Stimulated activated CD8-positive, alpha-beta memory T cell treated with anti-CD3 and anti-CD28 coated beads, Interleukin-15, amount 100 ng/mL, for 24 hours (primary cell): ENCODE data around the gene LRRC4C.
"Not testable (repeated sequence)": the region's sequence is repeated elsewhere in the genome, so short reads cannot be mapped to it uniquely, and the experiment has no call there.

Experiments used
- DNase-seq: peaks from one replicate; pipeline ENCODE4 v3.0.0-alpha.2; 2020; ENCODE audit warnings: low read depth

LRRC4C gene

DNA sequence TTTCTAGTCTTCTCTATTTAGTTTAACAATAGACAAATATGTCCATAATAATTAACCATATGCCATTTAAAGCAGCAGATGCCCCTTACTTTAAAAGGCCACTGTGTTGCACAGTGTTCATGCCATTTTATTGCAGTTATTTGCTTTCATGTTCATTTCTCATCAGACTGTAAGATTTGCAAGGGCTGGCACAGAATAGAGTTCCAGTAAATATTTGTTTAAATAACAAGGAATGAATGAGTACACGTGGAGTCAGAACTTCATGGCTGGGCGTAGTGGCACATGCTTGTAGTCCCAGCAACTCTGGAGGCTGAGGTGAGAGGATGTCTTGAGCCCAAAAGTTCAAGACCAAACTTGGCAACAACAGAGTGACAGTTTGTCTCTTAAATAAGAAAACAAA, 1228.6 kb downstream of the LRRC4C start:
- DNase-seq = no peak

- no peak for DNase-seq
Observed at GRCh38 chr11:40228662-40229061, 1230.8 kb downstream of the LRRC4C start.

DNA sequence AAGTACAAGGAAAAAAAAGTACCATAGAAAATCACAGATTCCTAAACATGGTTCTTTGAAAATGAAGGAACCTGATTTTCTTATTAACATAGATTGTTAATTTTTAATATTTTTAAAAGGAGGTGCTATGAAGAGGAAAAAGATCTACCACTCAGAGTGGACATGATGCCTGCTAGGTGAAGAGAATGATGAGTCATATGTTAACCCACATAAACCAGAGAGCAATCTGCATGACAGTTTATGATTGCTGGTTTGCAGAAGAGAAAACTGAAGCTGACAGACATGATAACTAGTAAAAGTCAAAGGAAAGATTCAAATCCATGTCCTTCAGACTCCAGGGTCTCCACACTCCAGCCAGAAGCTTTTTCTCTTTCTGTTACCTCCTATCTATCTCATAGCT, 1231.7 kb downstream of the LRRC4C start:
- DNase-seq = no peak

- no peak for DNase-seq
Observed at GRCh38 chr11:40226654-40227053, 1232.8 kb downstream of the LRRC4C start.

GRCh38 chr11:40223596-40224330, 1235.7 kb downstream of the LRRC4C start:
- no peak for DNase-seq

DNA sequence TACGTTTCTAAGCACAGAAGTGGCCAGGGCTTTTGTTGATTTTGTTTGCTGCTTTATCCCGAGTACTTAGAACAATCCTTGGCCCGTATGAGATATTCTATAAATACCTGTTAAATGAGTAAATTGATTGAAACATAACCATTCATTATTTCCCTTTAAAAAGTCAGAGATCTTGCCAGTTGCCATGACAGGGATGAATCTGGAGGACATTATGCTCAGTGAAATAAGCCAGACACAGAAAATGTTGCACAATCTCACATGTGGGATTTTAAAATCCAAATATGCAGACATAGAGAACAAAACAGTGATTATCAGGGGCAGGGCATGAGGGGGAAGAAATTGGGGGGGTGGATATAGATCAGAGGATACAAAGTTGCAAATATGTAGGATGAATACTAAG, 1240.1 kb downstream of the LRRC4C start:
- no peak for DNase-seq

- DNase-seq = no peak
Observed at GRCh38 chr11:40215556-40215955, 1243.9 kb downstream of the LRRC4C start.

DNA sequence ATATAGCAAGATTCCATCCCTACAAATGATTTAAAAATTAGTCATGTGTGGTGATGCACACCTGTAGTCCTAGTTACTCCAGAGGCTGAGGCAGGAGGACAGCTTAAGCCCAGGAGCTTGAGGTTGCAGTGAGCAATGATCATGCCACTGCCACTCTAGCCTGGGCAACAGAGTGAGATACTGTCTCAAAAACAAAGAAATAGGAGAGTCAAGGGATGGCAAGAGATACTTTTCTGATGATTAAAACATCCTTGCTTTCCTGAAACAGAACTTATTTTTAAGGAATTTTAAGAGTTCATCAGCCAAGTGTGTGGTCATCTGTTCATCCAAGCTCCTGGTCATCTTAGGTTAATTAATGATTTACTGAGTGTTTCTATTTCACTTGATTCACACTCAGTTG, 1252.0 kb downstream of the LRRC4C start:
- DNase-seq = no peak

DNA sequence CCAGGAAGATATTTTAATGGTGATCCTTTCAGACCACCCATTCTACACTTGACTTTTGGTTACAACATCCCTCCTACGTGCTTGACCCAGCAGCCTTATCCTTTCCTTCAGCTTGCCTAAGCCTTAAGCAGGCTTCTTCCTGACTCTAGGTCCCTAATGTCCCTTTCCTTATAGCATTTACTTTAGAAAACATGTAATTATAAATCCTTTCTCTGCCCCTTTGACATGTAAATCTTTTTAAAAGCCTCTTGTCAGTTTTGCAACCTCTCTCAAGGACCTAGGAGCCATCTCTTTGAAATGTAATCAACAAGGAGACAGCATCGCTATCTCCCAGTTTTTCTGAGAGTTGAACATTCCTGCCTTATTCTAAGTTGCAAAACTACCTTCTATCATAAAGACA, 1255.2 kb downstream of the LRRC4C start:
- DNase-seq = no peak

DNA sequence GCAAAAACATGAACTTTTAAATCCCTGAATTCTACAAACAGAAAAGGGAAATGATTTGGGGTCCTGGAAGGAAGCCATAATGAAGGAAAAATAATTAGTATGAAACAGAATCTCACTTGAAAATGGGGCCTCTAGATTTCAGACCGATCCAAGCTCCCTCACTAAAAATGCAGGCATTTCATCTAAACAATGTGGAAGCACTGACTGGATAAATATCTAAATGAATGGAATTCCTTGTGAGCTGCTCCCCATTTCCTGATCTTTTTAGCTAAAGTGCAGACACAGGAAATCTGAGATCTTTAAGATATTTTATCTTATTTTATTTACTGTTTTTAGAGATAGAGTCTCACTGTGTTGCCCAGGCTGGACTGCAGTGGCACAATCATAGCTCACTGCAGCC, 1255.8 kb downstream of the LRRC4C start:
- no peak for DNase-seq

GRCh38 chr11:40202589-40203270, 1256.7 kb downstream of the LRRC4C start:
- DNase-seq = no peak

- not testable (repeated sequence) for DNase-seq
Observed at GRCh38 chr11:40192590-40192989, 1266.9 kb downstream of the LRRC4C start.

DNA sequence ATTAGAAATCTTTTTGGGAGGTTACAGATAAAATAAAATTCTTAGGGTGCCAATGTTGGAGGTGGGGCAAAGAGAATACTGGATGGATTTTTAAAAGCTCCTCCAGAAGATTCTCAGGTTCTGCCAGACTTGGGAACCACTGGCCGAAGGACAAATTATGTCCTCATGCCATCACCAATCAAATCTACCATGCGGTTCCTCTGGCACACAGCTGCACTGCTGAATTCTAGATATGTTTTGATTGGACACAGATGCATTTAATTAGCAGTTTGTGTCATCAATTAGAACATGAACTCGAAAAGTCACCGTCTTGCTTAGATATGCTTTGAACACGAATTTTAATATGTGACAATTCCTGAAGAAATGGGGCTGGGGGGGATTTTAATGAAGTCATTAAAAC, 1269.2 kb downstream of the LRRC4C start:
- DNase-seq = no peak

GRCh38 chr11:40188848-40189247, 1270.6 kb downstream of the LRRC4C start:
- DNase-seq = no peak

DNA sequence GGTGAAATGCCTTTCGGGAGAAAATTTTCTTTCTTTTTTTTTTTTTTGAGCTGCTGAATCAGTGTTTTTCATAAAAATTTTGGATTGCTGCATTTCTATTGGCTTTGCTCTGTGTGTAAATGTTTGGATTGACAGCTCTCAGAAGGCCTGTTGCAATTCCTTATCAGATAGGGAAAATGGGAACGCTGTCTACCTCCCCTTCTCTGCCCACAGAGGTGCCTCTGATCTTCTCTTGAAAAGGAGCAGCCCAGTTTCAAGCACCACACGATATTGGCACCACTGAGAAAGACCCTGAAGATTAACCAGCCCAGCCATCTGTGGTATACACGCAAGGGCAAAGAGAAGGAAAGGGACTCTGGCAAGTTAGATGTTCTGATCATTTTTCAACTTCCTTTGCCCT, 1272.2 kb downstream of the LRRC4C start:
- no peak for DNase-seq

GRCh38 chr11:40186437-40187263, 1272.8 kb downstream of the LRRC4C start:
- DNase-seq = no peak

DNA sequence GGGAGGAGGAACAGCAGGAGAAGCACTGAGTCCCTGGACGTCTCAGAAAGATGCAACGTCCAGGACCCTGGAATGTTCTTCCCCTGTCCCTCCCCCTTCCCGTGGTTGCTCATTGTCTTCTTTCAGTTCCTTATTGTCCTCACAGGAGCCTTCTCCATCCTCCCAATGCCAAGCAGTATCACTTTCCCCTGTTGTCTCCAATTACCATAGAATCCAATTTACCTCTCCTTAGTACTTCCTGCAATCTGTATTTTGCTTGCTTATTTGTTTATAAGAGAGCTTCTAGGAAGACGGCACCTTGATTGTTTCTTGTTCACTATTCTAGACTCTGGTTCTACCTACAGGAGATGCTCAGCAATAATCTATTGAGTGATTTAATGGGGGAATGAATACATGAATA, 1273.7 kb downstream of the LRRC4C start:
- no peak for DNase-seq

GRCh38 chr11:40183073-40184064, 1276.1 kb downstream of the LRRC4C start:
- DNase-seq = no peak

GRCh38 chr11:40179541-40179940, 1279.9 kb downstream of the LRRC4C start:
- no peak for DNase-seq

DNA sequence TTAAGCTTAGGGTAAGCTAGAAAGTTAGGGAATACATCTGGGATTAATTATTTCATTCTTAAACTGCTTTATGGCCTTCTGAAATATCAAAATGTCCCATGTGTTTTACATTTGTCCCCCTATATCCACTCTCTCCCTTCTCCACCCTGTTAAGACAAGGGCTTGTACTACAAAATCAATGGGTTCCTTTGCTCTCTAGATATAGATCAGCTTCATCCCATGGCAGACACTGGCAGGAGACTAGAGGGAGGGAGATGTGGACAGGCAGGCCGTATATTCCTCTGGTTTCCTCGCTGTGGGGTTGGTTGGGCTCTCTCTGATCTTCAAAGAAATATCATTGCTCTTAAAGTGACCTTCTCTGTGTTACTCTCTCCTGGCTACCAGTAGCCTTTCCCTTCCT, 1281.0 kb downstream of the LRRC4C start:
- DNase-seq = no peak

GRCh38 chr11:40175980-40176379, 1283.5 kb downstream of the LRRC4C start:
- no peak for DNase-seq

DNA sequence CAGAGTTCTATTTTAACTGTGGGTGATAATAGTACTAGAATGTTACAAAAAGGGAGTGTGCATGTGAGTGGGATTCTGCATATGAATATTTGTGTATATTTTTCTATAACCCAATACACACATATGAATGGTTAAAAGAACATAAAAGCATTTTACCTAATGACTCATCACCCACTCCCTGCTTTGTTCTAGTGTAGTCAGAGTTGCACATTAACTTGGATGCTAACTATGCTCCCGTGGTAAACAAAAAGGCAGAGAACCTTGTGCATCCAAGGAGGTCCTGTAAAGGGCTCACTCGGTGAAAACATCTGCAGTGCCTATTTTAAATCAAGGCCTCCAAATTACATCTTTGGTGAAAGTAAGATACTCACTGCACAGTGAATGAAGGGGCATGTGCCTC, 1289.4 kb downstream of the LRRC4C start:
- DNase-seq = no peak
